ENCODE results near the gene GATA3.
A peak's percentile ranks its signal among the peaks of the same experiment; 100 is the strongest.

GATA3 gene

DNA sequence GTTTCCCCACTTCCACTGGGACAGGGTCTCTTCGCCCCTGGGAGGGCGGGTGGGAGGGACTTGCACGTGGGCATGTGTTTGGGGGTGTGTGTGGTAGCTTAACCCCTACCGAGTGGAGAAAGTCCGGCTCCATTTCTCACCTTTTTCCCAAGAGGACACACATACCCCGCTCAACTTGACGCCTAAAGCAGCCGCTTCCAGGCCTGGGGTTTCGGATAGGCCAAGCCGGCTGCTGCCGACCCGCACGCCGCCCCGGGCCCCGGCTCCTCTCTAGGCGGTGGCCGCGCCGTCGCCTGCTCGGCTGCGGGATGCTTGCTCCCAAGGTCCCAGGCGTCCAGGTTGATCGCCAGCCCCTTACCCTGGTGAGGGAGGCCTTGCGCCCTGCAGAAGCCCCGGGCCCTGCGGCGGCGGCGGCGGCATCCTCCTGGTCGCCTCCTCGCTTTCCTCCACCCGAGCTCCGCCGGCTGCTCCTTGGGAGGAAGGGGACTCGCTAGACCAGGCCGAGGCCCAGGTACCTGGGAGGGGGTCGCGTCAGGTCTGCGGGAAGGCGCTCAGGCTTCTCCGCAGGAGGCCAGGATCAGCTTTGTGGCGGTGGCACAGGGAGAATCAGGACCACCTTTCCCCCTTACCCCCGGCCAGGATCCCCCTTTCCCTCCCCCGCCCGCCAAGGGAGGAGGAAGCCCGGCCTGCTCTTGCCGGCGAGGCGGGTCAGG is 3.2 kb upstream of the GATA3 start:
- no peak for DNase-seq

DNA sequence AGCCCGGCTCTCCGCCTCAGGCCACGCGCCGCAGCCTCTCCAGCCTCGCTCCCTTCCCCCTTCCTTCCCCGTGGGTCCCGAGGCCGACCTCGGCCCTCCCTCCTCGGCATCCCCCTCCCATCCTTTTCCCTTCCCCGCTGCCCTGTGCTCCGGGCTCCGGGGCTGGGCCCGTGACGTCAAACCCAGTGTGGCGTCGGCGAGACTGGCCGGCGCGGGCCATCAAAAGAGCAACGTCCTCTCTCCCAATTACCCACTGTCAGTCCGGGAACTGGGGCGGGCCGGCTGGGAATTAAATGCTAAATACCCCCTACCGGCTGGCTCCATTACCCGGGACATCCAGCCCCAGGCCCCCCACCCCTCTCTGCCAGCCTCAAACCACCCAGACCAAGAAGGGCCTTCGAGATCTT is 2.6 kb upstream of the GATA3 start:
- no peak for DNase-seq

DNA sequence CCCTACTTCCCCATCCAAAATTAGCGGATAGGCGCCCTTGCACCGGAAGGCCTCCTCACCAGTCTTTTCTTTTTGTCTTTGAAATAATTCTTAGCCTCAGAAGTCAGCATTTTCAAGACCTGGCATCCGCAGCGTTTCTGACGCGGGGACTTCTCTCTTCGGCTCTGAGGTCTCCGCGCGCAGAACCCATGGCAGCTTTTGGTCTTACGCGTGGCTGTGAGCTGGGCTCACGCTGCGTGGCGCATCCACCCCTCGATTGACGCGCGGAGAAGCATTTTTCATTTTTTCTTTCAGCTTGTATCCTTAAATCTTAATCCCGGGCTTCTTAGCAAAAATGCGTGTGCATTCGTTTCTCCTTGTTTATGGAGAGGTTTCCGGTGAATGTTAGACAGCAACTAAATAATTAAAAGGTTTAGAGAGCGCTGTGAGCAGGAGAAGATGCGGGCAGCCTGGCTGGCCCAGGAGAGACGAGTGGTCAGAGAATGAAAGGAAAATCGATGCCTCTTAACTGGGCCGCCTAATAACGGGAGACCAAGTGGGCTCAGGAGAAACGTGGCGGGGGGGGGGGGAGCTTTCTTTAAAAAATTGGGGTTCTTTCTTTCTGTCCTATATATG is 2.0 kb upstream of the GATA3 start:
- no peak for DNase-seq

DNA sequence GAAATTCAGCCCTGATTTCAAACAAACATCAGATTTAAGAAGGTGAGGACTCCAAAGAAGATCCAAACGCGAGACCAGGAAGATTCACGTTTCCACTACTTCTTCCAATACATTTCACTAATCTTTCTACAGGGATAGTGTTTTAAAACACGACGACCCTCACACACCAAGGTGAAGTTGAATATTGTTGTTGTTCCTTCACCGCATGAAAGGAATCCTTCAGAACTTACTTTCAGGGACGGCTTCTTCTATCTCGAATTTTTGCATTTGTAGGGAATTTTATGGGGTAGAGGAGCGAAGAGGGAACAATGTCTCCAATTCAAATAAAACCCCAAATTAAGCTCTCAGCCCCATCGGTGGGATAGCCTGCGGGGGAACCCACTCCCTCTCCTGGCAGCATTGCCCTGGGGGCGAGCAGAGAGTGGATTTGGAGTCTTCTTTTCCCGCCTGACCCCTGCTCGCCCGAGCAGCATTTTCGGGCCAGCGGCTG is 1.5 kb upstream of the GATA3 start:
- no peak for DNase-seq

DNA sequence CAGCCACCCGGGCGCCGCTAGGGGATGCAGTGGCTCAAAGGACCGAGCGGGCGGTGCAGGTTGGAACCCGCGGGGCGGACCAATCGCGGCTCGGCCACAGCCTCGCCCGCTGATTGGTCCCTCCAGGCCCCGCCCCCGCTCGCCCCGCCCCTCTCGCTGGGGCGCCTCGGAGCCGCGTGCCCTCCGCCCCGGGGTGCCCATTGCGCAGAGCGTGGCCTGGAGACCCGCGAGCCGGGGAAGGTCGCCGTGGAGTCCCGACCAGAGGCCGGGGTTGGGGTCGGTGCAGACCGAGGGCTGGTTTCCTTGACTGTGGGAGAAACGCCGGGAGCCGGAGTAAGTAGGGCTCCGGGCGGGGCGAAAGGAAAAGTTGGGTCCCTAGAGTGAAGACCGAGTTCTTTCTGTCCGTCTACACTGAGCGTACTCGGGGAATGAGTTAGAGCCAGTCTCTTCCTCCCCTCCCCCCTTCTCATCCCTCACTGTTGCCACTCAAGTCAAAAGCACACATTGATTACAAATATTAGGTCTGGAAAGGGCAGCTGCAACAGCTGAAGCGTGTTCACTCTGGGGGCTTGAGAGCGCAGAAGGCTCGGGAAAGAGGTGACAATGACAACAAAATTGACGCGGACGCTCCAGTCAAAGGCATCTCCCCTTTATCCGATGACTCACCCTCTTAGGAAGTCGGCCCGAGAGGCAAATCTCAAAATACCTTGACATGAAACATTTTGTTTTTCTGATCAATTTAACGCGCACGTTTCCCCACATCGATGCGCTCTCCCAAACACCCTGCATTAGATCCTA is 843 bp upstream of the GATA3 start:
- peak; percentile 90 to 96 (median 94) for DNase-seq

DNA sequence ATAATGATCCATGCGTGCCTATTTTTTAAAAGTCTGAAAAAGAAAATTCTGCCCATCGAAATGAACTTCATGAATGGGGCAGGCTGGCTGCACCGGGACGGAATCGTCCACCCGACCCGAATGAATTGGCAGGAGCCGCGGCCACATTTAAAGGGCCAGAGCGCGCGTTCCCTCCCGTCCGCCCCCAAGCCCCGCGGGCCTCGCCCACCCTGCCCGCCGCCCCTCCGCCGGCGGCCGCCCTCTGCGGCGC is 319 bp upstream of the GATA3 start:
- no peak for DNase-seq

DNA sequence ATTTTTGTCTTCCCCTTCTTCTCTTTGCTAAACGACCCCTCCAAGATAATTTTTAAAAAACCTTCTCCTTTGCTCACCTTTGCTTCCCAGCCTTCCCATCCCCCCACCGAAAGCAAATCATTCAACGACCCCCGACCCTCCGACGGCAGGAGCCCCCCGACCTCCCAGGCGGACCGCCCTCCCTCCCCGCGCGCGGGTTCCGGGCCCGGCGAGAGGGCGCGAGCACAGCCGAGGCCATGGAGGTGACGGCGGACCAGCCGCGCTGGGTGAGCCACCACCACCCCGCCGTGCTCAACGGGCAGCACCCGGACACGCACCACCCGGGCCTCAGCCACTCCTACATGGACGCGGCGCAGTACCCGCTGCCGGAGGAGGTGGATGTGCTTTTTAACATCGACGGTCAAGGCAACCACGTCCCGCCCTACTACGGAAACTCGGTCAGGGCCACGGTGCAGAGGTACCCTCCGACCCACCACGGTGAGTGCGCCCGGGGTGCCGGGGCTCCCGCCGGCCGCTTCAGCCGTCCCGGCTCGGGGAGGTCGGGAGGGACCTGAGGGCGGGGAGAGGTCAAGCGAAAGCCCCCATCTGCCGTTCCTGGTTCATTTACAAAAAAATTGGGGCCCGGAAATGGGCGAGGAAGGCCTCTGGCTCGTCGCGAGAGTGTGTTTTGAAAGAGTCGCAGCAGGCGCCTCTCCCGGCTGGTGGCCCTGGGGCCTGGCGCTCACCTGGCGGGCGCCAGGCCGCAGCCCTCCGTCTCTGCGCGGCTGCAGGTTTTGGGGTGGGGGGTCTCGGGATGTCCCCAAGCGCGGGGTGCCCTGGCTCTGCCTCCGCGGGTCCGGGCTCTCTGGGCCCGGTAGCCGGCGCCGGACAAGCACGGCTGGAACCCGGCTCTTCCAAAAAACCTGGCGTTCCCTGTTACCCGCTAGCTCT is 1.2 kb downstream of the GATA3 start:
- DNase-seq: peak in 2 of 4 experiments; percentile 31 to 35

DNA sequence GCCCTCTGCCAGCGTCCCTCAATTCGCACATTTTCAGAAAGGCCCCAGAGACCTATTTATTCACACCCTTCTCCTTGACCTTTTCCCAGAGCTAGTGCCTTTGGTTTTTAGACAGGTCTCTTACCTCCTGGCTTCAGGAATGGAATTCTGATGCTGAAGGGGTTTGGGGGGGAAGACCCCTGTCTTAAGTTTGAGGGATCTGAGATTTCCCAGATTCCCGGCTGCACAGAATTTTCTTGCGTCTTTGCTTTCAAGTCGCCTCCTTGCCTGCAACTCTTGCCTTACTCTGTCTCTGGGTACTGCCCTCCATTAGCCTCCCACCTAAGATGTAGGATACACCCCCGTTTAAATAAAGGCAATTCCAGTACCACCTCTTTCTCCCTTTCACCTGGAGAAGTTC is 1.9 kb downstream of the GATA3 start:
- no peak for DNase-seq

DNA sequence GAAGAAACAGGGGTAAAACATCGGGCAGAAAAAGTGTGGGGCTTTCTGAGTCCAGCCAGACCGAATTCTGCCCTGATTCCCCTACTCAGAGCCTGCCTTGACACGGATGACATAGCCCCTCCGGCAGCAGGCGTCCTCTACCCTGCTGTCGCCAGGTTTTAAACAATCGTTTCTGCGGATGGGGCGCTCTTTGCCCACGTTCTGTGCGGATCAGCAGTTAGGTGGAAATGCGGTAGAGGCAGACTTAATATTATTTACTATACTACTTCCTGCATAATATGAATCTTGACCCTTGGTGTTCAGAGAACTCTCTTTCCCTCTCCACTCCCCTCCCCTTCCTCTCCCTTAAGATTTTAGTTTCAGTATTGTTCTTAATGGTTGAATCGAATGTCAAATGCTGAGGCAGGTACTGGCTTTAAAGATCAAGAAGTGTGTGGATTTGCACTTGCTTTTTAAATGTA is 2.4 kb downstream of the GATA3 start:
- DNase-seq: peak in 3 of 4 experiments; percentile 21 to 34 (median 23)

DNA sequence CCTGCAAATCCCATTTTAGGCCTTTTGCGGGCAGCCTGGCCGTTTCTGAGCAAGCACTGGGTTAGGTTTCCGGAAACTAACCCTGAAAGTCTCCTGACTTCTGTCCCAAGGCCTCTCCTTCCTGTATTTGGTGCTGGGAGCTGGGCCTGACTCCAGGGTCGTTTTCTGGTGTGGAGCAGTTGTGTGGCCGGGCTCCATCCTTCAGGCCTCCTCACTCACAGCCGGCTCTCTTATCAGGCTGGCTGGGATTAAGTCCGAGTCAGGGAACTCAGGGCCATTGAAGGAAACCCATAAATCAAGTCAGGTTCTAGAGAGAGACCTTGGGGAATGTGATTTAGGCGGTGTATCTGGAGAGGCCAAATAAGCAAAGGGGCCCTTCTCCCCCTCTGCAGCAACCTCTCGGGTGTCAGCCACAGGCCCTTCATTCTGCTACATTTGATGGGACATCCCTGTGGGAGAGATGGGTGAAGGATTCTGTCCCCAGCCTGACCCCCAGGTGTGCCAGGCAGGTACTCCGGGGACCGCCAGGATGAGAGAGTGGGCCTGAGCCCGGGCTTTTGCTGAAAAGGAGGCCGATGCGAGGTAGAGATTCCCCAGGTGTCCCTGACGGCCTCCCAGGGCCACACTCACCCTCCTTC is 3.3 kb downstream of the GATA3 start:
- DNase-seq: no peak

DNA sequence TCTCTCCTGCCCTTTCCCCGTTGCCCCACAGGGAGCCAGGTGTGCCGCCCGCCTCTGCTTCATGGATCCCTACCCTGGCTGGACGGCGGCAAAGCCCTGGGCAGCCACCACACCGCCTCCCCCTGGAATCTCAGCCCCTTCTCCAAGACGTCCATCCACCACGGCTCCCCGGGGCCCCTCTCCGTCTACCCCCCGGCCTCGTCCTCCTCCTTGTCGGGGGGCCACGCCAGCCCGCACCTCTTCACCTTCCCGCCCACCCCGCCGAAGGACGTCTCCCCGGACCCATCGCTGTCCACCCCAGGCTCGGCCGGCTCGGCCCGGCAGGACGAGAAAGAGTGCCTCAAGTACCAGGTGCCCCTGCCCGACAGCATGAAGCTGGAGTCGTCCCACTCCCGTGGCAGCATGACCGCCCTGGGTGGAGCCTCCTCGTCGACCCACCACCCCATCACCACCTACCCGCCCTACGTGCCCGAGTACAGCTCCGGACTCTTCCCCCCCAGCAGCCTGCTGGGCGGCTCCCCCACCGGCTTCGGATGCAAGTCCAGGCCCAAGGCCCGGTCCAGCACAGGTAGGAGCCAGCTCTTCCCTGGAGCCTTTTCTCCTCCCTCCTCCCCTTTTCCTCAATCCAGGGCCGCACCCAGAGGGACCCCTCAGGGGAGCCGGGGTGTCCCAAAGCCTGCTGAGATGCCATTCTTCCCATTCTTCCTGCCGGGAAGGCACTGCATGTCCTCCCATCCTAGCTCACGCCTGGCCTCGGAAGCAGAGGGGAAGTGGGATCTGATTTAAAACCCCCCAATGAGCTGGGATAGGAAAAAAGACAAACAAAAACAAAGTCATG is 4.0 kb downstream of the GATA3 start:
- DNase-seq: no peak

DNA sequence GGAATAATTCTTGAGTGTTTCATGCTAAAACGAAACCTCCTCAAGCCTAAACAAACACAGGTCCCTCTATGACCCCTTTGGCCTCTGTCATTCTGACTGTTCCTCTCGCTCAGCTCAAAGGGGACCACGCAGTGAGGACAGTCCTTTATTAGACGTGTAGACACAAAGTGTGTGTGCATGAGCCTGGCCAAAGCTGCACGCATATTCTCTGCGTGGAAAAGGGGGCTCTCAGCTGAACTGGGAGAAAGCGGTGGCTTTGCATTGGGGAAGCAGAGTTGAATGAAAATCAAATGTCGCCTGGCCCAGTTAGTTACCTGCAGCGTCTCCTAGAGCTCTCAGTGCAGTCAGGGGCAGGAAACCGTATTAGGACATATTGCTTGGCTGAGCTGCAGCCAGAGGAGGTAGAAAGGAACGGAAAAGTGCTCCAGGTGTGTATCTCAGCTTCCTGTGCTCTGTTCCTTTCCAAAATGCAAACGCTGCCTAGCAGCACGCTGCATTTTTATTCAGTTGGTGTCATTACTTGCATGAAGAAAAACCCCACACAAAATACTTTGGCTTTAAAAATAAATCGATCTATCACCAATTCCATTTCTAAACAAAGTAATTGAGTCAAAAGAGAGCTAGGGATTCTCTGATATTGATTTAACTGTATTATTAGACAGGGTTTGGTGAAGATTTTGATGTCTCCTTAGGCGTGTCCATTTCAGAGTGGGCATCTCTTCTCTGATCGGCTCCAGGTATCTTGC is 4.9 kb downstream of the GATA3 start:
- DNase-seq: no peak

DNA sequence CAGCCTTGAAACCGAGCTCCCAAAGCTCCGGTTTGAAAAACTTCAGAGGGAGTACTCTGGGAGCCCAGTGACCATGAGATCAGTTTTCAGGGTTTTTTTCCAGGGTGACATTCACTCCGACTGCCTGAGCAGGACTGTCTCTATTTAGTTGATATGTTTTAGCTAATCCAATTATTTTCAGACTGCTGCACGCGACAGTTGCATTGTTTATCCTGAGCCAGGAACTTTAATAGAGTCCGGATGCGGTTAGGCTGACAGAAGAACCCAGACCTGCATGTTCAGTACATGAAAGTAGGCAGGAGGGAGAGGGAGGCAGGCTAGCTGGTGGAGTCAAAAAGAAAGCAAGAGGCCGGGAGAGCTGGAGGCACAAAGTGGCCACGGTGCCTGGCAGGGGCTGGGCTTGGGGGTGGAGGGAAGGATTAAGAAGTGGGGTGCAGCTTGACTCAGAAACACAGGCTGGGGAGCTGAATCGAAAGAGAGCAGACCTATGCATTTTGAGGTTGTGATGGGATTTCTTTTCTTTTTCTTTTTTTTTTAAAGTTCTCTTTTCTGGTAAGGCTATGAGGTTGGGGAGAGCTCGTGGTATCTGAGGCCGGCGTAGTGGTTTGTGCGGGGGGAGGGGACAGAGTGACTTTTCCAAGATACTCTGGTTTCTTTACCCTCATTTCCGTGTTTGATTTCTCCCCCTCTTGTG is 5.7 kb downstream of the GATA3 start:
- DNase-seq: peak in 1 of 4 experiments; percentile 23

DNA sequence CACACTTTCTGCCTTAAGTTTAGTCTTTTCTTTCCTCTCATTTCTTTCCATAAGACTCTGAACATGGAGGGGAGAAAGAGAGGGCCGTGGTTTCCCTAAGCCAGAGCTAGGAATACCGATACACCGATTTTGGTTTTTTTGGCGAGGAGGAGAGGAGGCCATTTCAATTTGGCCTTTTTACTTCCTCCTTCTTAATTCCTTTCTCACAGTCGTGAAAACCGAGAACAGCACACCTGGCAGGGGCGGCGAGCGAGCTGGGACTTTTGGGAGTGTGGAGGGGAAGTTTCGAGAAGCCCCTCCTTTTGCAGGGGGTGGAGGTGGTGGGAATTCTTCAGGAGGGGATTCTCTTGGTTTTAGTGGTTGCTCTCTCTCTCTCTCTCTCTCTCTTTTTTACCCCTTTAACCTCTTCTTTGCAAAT is 6.2 kb downstream of the GATA3 start:
- DNase-seq: no peak

DNA sequence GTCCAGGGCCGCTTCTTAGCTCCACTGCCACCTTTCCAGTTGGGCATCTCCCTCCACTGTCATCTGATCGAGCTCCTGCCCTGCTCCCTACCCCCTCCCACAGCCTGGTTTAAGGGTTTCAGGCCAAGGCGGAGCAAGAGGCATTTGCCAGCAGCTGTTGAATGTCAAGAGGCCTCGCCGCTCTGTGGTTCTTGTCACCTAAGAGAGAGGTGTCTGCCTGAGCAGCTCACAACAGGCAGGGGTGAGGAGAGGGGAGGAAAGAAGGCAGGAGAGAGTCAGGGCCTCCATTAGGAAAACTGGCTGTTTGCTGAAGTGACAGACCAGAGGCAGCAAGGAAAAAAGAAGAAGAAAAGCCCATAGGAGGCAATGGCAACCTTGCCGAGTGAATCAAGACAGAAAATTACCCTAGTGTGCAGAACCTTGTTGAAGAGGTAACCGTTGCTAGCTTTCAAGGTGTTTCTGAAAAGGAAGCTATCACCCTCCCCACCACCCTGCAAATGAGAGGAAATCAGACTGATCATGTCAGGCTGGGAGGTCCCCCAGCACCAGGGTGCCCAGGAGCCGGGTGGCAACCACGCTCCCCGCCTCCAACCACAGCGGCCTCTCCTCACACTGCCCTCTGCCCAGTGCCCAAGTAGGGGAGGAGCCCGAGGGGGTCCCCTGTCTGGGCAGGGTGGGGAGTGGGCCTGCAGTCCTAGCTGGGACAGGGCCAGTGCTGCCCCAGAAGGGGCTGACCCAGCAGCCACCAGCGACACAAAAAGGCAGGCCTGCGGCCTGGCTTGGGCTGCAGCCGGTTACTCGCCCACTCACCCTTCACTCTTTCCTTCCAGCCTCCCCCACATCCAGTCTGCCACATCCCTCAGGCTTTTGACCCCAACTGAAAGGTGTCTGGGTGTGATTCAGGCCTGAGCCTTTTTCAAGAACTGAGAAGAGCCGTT is 7.1 kb downstream of the GATA3 start:
- peak in 1 of 4 experiments; percentile 31 for DNase-seq

DNA sequence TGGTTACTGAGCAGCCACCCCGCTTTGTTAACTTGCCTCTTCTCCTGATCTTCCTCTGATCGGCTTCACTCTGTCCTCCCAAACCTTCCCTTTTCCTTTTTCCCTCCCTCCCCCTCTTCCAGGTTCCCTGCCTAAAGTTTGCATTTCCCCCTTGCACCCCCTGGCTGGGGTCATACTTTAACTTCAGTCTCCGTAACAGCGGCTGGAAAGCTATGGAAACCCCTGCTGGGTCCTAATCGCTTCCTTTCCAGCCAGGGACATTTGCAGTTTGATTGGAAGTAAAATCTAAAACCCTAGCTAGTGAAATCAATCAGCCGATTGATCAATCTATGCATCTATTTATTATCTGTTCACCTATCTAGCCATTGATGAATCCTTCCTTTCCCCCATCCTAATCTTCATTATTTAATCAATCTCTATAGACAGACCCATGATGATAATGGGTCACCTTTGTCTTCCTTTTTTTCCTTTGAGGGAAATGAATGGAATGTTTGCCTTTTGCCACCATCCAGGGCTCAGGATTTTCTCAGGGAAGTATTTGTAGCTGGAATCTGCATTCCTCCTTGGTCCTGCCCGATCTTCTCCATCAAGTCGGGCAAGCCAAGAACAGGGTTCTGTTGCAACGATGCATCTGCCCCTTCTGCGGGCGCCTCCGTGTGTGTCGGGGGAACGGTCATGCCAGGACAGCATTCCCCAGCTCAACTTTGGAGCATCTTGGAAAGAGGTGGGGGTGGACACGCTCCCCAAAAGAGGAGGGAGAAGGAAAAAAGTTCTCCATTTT is 8.8 kb downstream of the GATA3 start:
- no peak for DNase-seq

DNA sequence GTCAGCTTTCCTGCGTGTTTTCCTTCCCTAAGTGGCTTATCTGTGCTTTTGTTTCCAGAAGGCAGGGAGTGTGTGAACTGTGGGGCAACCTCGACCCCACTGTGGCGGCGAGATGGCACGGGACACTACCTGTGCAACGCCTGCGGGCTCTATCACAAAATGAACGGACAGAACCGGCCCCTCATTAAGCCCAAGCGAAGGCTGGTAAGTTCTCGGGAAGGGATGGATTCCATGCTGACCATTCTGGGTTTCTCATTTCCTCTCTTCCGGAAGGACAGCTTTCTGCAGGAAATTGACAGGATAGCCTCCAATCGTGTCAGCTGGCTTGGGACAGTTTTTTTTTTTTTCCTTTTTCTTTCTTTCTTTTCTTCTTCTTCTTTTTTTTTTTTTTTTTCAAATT is 9.4 kb downstream of the GATA3 start:
- DNase-seq: no peak

DNA sequence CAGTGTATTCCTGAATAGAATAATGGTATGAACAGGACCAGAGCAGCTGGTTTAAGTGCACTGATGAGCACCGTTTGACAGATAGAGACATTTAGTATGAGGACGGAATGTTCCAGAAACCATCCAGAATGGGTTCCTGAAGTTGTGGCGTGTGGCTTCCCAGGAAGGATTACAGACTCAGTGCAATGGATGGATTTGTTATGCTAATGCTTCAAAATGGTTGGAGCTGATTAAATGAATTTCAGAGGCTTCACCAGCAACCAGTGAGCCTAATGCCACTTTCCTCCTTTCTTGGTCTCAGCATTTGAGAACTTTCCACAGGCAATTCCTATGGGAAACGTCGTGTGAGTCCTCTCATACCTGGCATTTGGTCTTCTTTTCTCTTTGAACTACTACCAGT is 9.9 kb downstream of the GATA3 start:
- DNase-seq: no peak

Data from activated CD4-positive, CD25-positive, alpha-beta regulatory T cell (primary cell).